DMS 273 (cell line): Measurements from ENCODE around the gene ZC3H10.
"Not testable (repeated sequence)": the region's sequence is repeated elsewhere in the genome, so short reads cannot be mapped to it uniquely, and the experiment has no call there.

ENCODE experiments used
- DNase-seq: peaks from one replicate; lab custom pipeline; 2025; ENCODE audit not compliant: unreplicated experiment; lab: John Stamatoyannopoulos, UW

ZC3H10 gene

GRCh38 chr12:56117778-56118687, at the start of gene ZC3H10:
TSS of gene ZC3H10 (plus strand) at chr12:56118266. CDS start at chr12:56120563, 2,297 bp downstream.
- peak; percentile 99 for DNase-seq

- DNase-seq: no peak
Observed at GRCh38 chr12:56071648-56072047, 46.4 kb upstream of the ZC3H10 start.

- no peak for DNase-seq
Observed at GRCh38 chr12:56074396-56074795, 43.7 kb upstream of the ZC3H10 start.

- DNase-seq: not testable (repeated sequence)
Observed at GRCh38 chr12:56077966-56078365, 40.1 kb upstream of the ZC3H10 start.

- DNase-seq: no peak
Observed at GRCh38 chr12:56078427-56078826, 39.6 kb upstream of the ZC3H10 start.

GRCh38 chr12:56078931-56079722, 38.9 kb upstream of the ZC3H10 start:
- DNase-seq: peak; percentile 86

- peak; percentile 78 for DNase-seq
Observed at GRCh38 chr12:56079723-56080555, 38.1 kb upstream of the ZC3H10 start, which contains the start of gene ERBB3. TSS of gene ERBB3 (plus strand) at chr12:56080165. CDS start at chr12:56080301, 136 bp downstream.

GRCh38 chr12:56080556-56081138, 37.4 kb upstream of the ZC3H10 start:
- DNase-seq: no peak

- no peak for DNase-seq
Observed at GRCh38 chr12:56081393-56082347, 36.4 kb upstream of the ZC3H10 start.

- DNase-seq: no peak
Observed at GRCh38 chr12:56082382-56082781, 35.7 kb upstream of the ZC3H10 start.

GRCh38 chr12:56082967-56083366, 35.1 kb upstream of the ZC3H10 start:
- DNase-seq: no peak

- DNase-seq: peak; percentile 66
Observed at GRCh38 chr12:56084958-56085543, 33.0 kb upstream of the ZC3H10 start.

- DNase-seq: no peak
Observed at GRCh38 chr12:56086096-56086495, 32.0 kb upstream of the ZC3H10 start.

- no peak for DNase-seq
Observed at GRCh38 chr12:56086608-56087007, 31.5 kb upstream of the ZC3H10 start.

- DNase-seq: peak; percentile 10
Observed at GRCh38 chr12:56087220-56087619, 30.8 kb upstream of the ZC3H10 start.

GRCh38 chr12:56097738-56098137, 20.3 kb upstream of the ZC3H10 start:
- DNase-seq: no peak

- DNase-seq: no peak
Observed at GRCh38 chr12:56098592-56098991, 19.5 kb upstream of the ZC3H10 start.

- no peak for DNase-seq
Observed at GRCh38 chr12:56099787-56100186, 18.3 kb upstream of the ZC3H10 start.

GRCh38 chr12:56101045-56101444, 17.0 kb upstream of the ZC3H10 start:
- no peak for DNase-seq
